Loucy (cell line): Measurements from ENCODE around the gene ANKRD13B.

Experiments used
- CTCF ChIP-seq: fragments of 200-600 bp; sonication (generic); conservative IDR thresholded peaks from 2 replicates; pipeline ENCODE4 v1.5.1; 2014; ENCODE audit warnings: mild to moderate bottlenecking, antibody characterized with exemption, low read length
- EZH2phosphoT487 ChIP-seq: fragments of 200-600 bp; IDR thresholded peaks from 2 replicates; pipeline ENCODE4 v1.6.1; 2018; ENCODE audit warnings: antibody characterized with exemption, mild to moderate bottlenecking, moderate library complexity, borderline replicate concordance

- no peak for TF ChIP-seq CTCF
- no peak for TF ChIP-seq EZH2phosphoT487
Measured at GRCh38 chr17:29613856-29614255, 20.9 kb downstream of the ANKRD13B start.
